Parathyroid adenoma (tissue), 2 donors: ENCODE measurements around the gene HOXC13.

Experiments used
- H2AFZ ChIP-seq: fragments of 300-600 bp; sonication (generic); one replicate; pipeline ENCODE4 v1.7.0; 2017; ENCODE audit warnings: antibody characterized with exemption, mild to moderate bottlenecking
- H3K27ac ChIP-seq: fragments of 300-600 bp; sonication (generic); one replicate; pipeline ENCODE4 v1.7.0; 2017
- H3K27me3 ChIP-seq: fragments of 300-600 bp; sonication (generic); one replicate; pipeline ENCODE4 v1.7.0; 2017; ENCODE audit warnings: low read length; ENCODE audit not compliant: control insufficient read depth, insufficient read depth
- H3K36me3 ChIP-seq: fragments of 300-600 bp; sonication (generic); one replicate; pipeline ENCODE4 v1.7.0; 2017; ENCODE audit warnings: low read length; ENCODE audit not compliant: control insufficient read depth, insufficient read depth
- H3K4me1 ChIP-seq: fragments of 300-600 bp; sonication (generic); one replicate; pipeline ENCODE4 v1.7.0; 2017; ENCODE audit warnings: control low read depth
- H3K4me2 ChIP-seq: fragments of 300-600 bp; sonication (generic); one replicate; pipeline ENCODE4 v1.7.0; 2017; ENCODE audit warnings: low read length
- H3K4me3 ChIP-seq: fragments of 300-600 bp; sonication (generic); one replicate; pipeline ENCODE4 v1.7.0; 2017; ENCODE audit warnings: low read depth, low read length
- H3K79me2 ChIP-seq: fragments of 300-600 bp; sonication (generic); one replicate; pipeline ENCODE4 v1.7.0; 2017; ENCODE audit warnings: control low read depth
- H3K9ac ChIP-seq: fragments of 300-600 bp; sonication (generic); one replicate; pipeline ENCODE4 v1.7.0; 2017; ENCODE audit warnings: mild to moderate bottlenecking
- H3K9me3 ChIP-seq: fragments of 300-600 bp; sonication (generic); one replicate; pipeline ENCODE4 v1.7.0; 2017; ENCODE audit warnings: low read length; ENCODE audit not compliant: control insufficient read depth
- TF ChIP-seq, protein P1 (sequence below): fragments of 300-600 bp; sonication (generic); IDR thresholded peaks from one replicate; pipeline ENCODE4 v1.7.0; 2017; ENCODE audit warnings: antibody characterized with exemption, mild to moderate bottlenecking
- donor health status: primary hyperparathyroidism.

The HOXC13 gene

GRCh38 chr12:53942467-53942997, 3.9 kb downstream of the HOXC13 start:
- Histone ChIP-seq H3K4me3 (no peak overlapping the region), H3K4me1 (no peaks in the 10 kb centered on the region), H3K79me2 (no peaks in the 10 kb centered on the region), H3K36me3 (no peaks in the 10 kb centered on the region), H2AFZ (no peak overlapping the region), H3K27ac (no peak overlapping the region), H3K27me3 (peaks cover 29% of the 10 kb centered on the region), H3K9me3 (no peaks in the 10 kb centered on the region), H3K4me2 (no peak overlapping the region), H3K9ac (no peak overlapping the region)
- TF ChIP-seq, protein P1, sequence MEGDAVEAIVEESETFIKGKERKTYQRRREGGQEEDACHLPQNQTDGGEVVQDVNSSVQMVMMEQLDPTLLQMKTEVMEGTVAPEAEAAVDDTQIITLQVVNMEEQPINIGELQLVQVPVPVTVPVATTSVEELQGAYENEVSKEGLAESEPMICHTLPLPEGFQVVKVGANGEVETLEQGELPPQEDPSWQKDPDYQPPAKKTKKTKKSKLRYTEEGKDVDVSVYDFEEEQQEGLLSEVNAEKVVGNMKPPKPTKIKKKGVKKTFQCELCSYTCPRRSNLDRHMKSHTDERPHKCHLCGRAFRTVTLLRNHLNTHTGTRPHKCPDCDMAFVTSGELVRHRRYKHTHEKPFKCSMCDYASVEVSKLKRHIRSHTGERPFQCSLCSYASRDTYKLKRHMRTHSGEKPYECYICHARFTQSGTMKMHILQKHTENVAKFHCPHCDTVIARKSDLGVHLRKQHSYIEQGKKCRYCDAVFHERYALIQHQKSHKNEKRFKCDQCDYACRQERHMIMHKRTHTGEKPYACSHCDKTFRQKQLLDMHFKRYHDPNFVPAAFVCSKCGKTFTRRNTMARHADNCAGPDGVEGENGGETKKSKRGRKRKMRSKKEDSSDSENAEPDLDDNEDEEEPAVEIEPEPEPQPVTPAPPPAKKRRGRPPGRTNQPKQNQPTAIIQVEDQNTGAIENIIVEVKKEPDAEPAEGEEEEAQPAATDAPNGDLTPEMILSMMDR = no peak

DNA sequence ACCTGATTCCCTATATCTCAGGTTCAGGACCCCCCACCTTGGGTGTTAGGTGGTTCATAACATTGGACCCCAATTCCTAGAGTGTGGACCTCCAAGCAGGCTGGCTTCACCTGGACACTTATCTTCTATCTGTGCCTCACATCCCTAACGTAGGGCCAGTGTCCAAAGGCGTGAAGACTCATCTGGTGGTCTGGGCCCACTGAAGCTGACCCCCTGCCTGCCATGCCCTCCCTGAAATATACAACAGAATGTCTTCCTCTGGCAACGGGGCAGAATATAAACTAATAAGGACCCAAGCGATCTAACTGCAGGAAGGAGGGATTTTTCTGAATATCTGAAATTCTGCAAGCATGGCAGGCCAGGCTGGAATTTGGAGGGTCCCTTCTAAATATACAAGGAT, 5.6 kb downstream of the HOXC13 start:
- TF ChIP-seq, protein P1 = no peak
- no peaks in the 10 kb centered on the region for H3K36me3 ChIP-seq
- H3K4me1 ChIP-seq = no peaks in the 10 kb centered on the region
- no peaks in the 10 kb centered on the region for H3K79me2 ChIP-seq
- H3K4me2 ChIP-seq = no peak overlapping the region
- H3K27ac ChIP-seq = no peak overlapping the region
- no peak overlapping the region for H2AFZ ChIP-seq
- peaks cover 13% of the 10 kb centered on the region for H3K27me3 ChIP-seq
- H3K9ac ChIP-seq = no peak overlapping the region
- H3K4me3 ChIP-seq = no peak overlapping the region
- no peaks in the 10 kb centered on the region for H3K9me3 ChIP-seq

DNA sequence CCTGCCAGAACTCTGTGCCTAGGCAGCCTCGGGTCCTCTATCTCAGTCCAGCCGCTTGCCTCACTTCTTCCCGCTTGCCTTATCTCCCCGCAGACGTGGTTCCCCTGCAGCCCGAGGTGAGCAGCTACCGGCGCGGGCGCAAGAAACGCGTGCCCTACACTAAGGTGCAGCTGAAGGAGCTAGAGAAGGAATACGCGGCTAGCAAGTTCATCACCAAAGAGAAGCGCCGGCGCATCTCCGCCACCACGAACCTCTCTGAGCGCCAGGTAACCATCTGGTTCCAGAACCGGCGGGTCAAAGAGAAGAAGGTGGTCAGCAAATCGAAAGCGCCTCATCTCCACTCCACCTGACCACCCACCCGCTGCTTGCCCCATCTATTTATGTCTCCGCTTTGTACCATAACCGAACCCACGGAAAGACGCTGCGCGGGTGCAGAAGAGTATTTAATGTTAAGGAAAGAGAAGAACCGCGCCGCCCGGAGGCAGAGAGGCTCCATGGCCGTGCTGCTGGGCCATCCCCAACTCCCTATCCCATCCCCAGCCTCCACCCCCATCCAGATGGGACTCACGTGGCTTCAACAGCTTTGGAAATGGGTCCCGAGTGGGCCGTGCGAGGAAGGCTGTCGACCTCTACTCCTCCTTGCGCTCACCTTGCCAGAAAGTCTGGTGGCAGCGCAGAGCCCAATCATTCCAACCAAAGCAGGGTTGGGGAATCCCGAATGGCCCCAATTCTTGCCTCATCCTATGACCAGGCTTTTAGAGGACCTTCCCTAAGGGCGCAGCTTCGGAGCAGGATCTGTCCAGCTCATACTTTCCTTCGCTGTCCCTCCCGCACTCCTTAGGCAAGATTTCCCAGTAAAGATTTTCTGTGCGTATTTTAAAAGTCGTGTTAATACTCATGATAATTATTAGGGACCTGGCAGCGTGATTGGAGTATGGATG, 6.5 kb downstream of the HOXC13 start:
- H2AFZ ChIP-seq = no peak overlapping the region
- H3K36me3 ChIP-seq = no peaks in the 10 kb centered on the region
- H3K27ac ChIP-seq = no peak overlapping the region
- H3K4me1 ChIP-seq = no peaks in the 10 kb centered on the region
- H3K4me2 ChIP-seq = no peak overlapping the region
- H3K9me3 ChIP-seq = no peaks in the 10 kb centered on the region
- H3K4me3 ChIP-seq = no peak overlapping the region
- H3K79me2 ChIP-seq = no peaks in the 10 kb centered on the region
- H3K27me3 ChIP-seq = peaks cover 16% of the 10 kb centered on the region
- TF ChIP-seq, protein P1 = no peak
- no peak overlapping the region for H3K9ac ChIP-seq

DNA sequence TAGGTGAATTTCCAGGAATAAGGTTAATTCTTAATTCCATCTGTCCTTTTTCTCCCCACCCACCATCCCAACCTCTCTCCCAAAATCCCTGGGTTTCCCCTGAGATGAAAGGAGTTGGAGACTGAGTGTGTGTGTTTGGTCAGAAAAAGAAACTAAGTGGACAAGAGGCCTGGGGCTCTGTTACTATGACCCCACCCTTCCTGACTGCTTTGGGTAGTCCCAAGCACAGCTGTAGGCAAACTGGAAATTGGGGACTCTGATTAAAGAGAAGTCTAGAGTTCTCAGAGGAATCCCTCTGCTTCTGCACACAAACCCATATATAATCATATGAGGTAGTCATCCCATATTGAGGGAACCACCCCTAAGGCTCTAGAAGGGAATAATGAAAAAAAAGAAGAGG, 9.1 kb downstream of the HOXC13 start:
- Histone ChIP-seq H3K4me2 (no peak overlapping the region), H3K4me1 (no peaks in the 10 kb centered on the region), H3K9me3 (no peaks in the 10 kb centered on the region), H2AFZ (no peak overlapping the region), H3K4me3 (no peak overlapping the region), H3K27ac (no peak overlapping the region), H3K36me3 (no peaks in the 10 kb centered on the region), H3K9ac (no peak overlapping the region), H3K79me2 (no peaks in the 10 kb centered on the region), H3K27me3 (peaks cover 31% of the 10 kb centered on the region)
- TF ChIP-seq, protein P1 = no peak
